B cell (primary cell): ENCODE measurements around the gene DRD2. TPM values are rescaled to one million over a fixed set of nuclear protein-coding genes. Genes with fewer than 3 reads are reported as not detected.

Experiments
- ATAC-seq: fragments of 200-7000 bp; cut with Tn5 transposase; one replicate; pipeline ENCODE4 v1.10.0; 2021; ENCODE audit warnings: low read depth, mild to moderate bottlenecking, moderate number of reproducible peaks, moderate library complexity
- CTCF ChIA-PET: fragments of 350-600 bp; sonication (Branson Sonifier 250); formaldehyde crosslinking; loops from one replicate; lab custom pipeline; 2021; ENCODE audit warnings: antibody characterized with exemption, inconsistent platforms; lab: Charles Lee
- POLR2A ChIA-PET: fragments of 350-600 bp; sonication (Branson Sonifier 250); formaldehyde crosslinking; loops from one replicate; lab custom pipeline; 2021; ENCODE audit warnings: antibody characterized with exemption; lab: Charles Lee
- DNase-seq: peaks from one replicate; pipeline ENCODE4 v3.0.0; 2013
- H2AFZ ChIP-seq: 2 replicates; pipeline ENCODE4 v1.6.1; 2012; ENCODE audit warnings: mild to moderate bottlenecking, low read depth, low read length; ENCODE audit not compliant: insufficient read depth, poor library complexity, severe bottlenecking
- H3K27ac ChIP-seq, 2 donors: 1 replicate in 1 of 2; 2 replicates in 1 of 2; pipeline ENCODE4 v1.5.1; 2012 to 2013; ENCODE audit warnings: low read length in 2 of 2, mild to moderate bottlenecking in 2 of 2, moderate library complexity in 1 of 2
- H3K27me3 ChIP-seq, 4 experiments: fragments of 200-600 bp in 1 of 4; sonication (generic) in 1 of 4; replicated peaks in 1 of 4; 1 replicate in 2 of 4; 2 replicates in 2 of 4; pipeline versions ENCODE4 v1.6.1 to v1.7.0; 2013 to 2016; ENCODE audit warnings: low read length in 3 of 4, mild to moderate bottlenecking in 2 of 4, mixed read lengths in 1 of 4, moderate library complexity in 1 of 4; ENCODE audit not compliant: insufficient read depth in 4 of 4, control insufficient read depth in 3 of 4; ENCODE audit errors: control extremely low read depth in 1 of 4
- H3K36me3 ChIP-seq, 2 experiments: replicated peaks in 1 of 2; 1 replicate in 1 of 2; 2 replicates in 1 of 2; pipeline versions ENCODE4 v1.6.1 to v1.7.1; 2013; ENCODE audit warnings: low read length in 1 of 2; ENCODE audit not compliant: insufficient read depth in 2 of 2, control insufficient read depth in 1 of 2; ENCODE audit errors: control extremely low read depth in 1 of 2, extremely low read depth in 1 of 2
- H3K4me1 ChIP-seq, 2 donors: fragments of 200-600 bp in 1 of 2; sonication (generic) in 1 of 2; 1 replicate in 1 of 2; 2 replicates in 1 of 2; pipeline versions ENCODE4 v1.5.1 to v1.6.1; 2013 to 2017; ENCODE audit warnings: low read length in 2 of 2; ENCODE audit not compliant: control insufficient read depth in 2 of 2, insufficient read depth in 2 of 2
- H3K4me2 ChIP-seq: replicated peaks from 2 replicates; pipeline ENCODE3; 2012; ENCODE audit warnings: mild to moderate bottlenecking, low read depth, low read length; ENCODE audit not compliant: poor library complexity, severe bottlenecking
- H3K4me3 ChIP-seq, 5 experiments: fragments of 200-600 bp in 1 of 5; sonication (generic) in 1 of 5; 1 replicate in 3 of 5; 2 replicates in 2 of 5; pipeline versions ENCODE4 v1.5.1 to v1.7.0; 2011 to 2016; ENCODE audit warnings: low read length in 4 of 5, mild to moderate bottlenecking in 4 of 5, low read depth in 2 of 5, control low read depth in 1 of 5, moderate library complexity in 1 of 5; ENCODE audit not compliant: insufficient read depth in 1 of 5; ENCODE audit errors: control extremely low read depth in 1 of 5, extremely low read depth in 1 of 5
- H3K79me2 ChIP-seq: fragments of 200-600 bp; sonication (generic); one replicate; pipeline ENCODE4 v1.6.0; 2016; ENCODE audit warnings: low read length; ENCODE audit not compliant: control insufficient read depth, insufficient read depth
- H3K9ac ChIP-seq: fragments of 200-600 bp; sonication (generic); 2 replicates; pipeline ENCODE4 v1.6.1; 2017; ENCODE audit warnings: mild to moderate bottlenecking, low read length, moderate library complexity
- H3K9me3 ChIP-seq, 3 donors: one replicate each; pipeline versions ENCODE4 v1.6.1 to v1.7.1; 2013; ENCODE audit warnings: low read length in 2 of 3; ENCODE audit not compliant: control insufficient read depth in 2 of 3, insufficient read depth in 1 of 3; ENCODE audit errors: control extremely low read depth in 1 of 3
- H4K20me1 ChIP-seq: 2 replicates; pipeline ENCODE4 v1.6.0; 2012; ENCODE audit warnings: mild to moderate bottlenecking, low read length; ENCODE audit not compliant: insufficient read depth, control insufficient read depth, poor library complexity, severe bottlenecking
- H3K27ac Mint-ChIP-seq: one replicate; pipeline ENCODE4 v1.8.0; 2021; ENCODE audit warnings: mixed read lengths
- H3K27me3 Mint-ChIP-seq: one replicate; pipeline ENCODE4 v1.8.0; 2021; ENCODE audit warnings: mixed read lengths
- H3K4me1 Mint-ChIP-seq: one replicate; pipeline ENCODE4 v1.8.0; 2021; ENCODE audit warnings: mixed read lengths
- H3K4me3 Mint-ChIP-seq: one replicate; pipeline ENCODE4 v1.8.0; 2021; ENCODE audit warnings: mixed read lengths
- H3K9me3 Mint-ChIP-seq: one replicate; pipeline ENCODE4 v1.8.0; 2022; ENCODE audit warnings: mixed read lengths; ENCODE audit not compliant: insufficient read depth
- CTCF ChIP-seq: fragments of 200-600 bp; IDR thresholded peaks from one replicate; pipeline ENCODE4 v1.8.0; 2022; ENCODE audit warnings: antibody characterized with exemption, mild to moderate bottlenecking
- EZH2 ChIP-seq: IDR thresholded peaks from 2 replicates; pipeline ENCODE4 v1.6.1; 2012; ENCODE audit warnings: borderline replicate concordance, low read depth, mild to moderate bottlenecking, moderate library complexity, low read length; ENCODE audit not compliant: insufficient read depth, poor library complexity, severe bottlenecking
- WGBS: methylation state at CpG from one replicate; pipeline ENCODE4 v1.1.5; 2013; ENCODE audit warnings: missing lambda C conversion rate; ENCODE audit not compliant: insufficient coverage; 5-methylcytosine and 5-hydroxymethylcytosine counted together
- intact Hi-C: fragments of 100-400 bp; cut with micrococcal nuclease; formaldehyde crosslinking; loops from one replicate; pipeline ENCODE4 v1.10.0; 2022
- polyA plus RNA-seq: library from polyadenylated mRNA; depleted of rRNA; stranded (reverse); fragments of >200 nt; gene quantifications from 2 replicates; pipeline ENCODE4 v1.2.3, GENCODE V29; 2012
- total RNA-seq, 2 donors: library from RNA; stranded (reverse); fragments of 120-200 nt in 1 of 2; gene quantifications; 1 replicate in 1 of 2; 2 replicates in 1 of 2; pipeline versions ENCODE4 v1.2.3 to v1.2.4, GENCODE V29; 2013 to 2022

DRD2 gene
- total and polyA plus RNA-seq, 2 donors (not counting 1 experiment from before 2014, with no cell fraction given) = not detected

DNA sequence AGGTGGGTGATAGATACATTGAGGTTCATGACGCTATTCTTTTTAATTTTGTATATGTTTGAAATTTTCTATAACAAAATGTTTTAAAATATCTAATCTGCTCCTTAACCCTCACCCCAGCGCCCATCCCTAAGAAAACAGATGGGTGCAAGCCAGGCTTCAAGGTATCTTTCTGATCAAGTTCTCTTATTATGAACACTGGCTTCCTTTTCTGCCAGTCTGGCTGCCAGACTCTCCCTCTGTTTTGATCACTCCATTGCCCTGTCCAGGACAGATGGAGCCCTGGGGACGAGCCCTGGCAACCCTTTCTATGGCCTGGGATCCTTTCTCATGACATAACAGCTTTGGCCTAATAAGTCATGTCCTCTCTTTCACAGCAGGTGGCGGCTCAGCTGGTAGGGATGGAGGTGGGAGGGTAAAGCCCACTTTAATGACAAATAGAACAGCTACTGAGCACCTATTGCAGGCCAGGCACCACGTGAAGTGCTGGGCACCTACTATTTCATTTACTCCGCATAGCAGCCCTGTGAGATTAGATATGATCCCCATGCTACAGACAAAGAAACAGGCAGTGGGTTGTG, 38.4 kb downstream of the DRD2 start:
- 80% methylated on average over 3 of the region's 6 CpGs for WGBS
- ATAC-seq (no peak), DNase-seq (no peak)
- H3K27me3 Mint-ChIP-seq = peaks cover 16% of the 10 kb centered on the region
- no peaks in the 10 kb centered on the region for H3K9me3 Mint-ChIP-seq
- H3K4me2 ChIP-seq = no peak overlapping the region
- intact Hi-C loops = no loop called here
- H4K20me1 ChIP-seq = no peaks in the 10 kb centered on the region
- H3K4me3 ChIP-seq = no peak overlapping the region
- no peaks in the 10 kb centered on the region for H3K4me1 Mint-ChIP-seq
- H3K4me3 Mint-ChIP-seq = no peak overlapping the region
- no peaks in the 10 kb centered on the region for H3K9me3 ChIP-seq
- H3K9ac ChIP-seq = no peak overlapping the region
- no peak overlapping the region for H2AFZ ChIP-seq
- no peaks in the 10 kb centered on the region for H3K36me3 ChIP-seq
- TF ChIP-seq CTCF (no peak), EZH2 (no peak)
- H3K27me3 ChIP-seq = no peaks in the 10 kb centered on the region
- POLR2A ChIA-PET = no interaction called here
- CTCF ChIA-PET = no interaction called here
- no peak overlapping the region for H3K27ac Mint-ChIP-seq
- no peaks in the 10 kb centered on the region for H3K79me2 ChIP-seq
- no peaks in the 10 kb centered on the region for H3K4me1 ChIP-seq
- no peak overlapping the region for H3K27ac ChIP-seq

GRCh38 chr11:113435190-113435968, 39.8 kb downstream of the DRD2 start:
- Mint-ChIP-seq H3K27ac (no peak overlapping the region), H3K27me3 (peaks cover 11% of the 10 kb centered on the region), H3K9me3 (no peaks in the 10 kb centered on the region), H3K4me1 (no peaks in the 10 kb centered on the region), H3K4me3 (no peak overlapping the region)
- Histone ChIP-seq H4K20me1 (no peaks in the 10 kb centered on the region), H3K27ac (no peak overlapping the region), H3K9me3 (no peaks in the 10 kb centered on the region), H3K79me2 (no peaks in the 10 kb centered on the region), H3K4me2 (no peak overlapping the region), H3K36me3 (no peaks in the 10 kb centered on the region), H2AFZ (no peak overlapping the region), H3K4me3 (no peak overlapping the region), H3K9ac (no peak overlapping the region), H3K27me3 (no peaks in the 10 kb centered on the region), H3K4me1 (no peaks in the 10 kb centered on the region)
- POLR2A ChIA-PET = no interaction called here
- CTCF ChIA-PET = no interaction called here
- WGBS = 85% methylated on average over 7 of the region's 8 CpGs
- intact Hi-C loops = no loop called here
- no peak for ATAC-seq
- no peak for DNase-seq
- TF ChIP-seq CTCF = no peak
- no peak for TF ChIP-seq EZH2
